GM23338 (cell line): Measurements from ENCODE around the gene VAPA. TPM values are rescaled to one million over a fixed set of nuclear protein-coding genes. Genes with fewer than 3 reads are reported as not detected.
A peak's percentile ranks its signal among the peaks of the same experiment; 100 is the strongest.

Experiments used
- ATAC-seq: fragments of 200-7000 bp; cut with Tn5 transposase; 3 replicates; pipeline ENCODE4 v1.9.1; 2020
- DNase-seq: peaks from one replicate; pipeline ENCODE4 v3.0.0-alpha.2; 2015; ENCODE audit warnings: low spot score
- H2AFZ ChIP-seq: fragments of 200-600 bp; sonication (generic); 2 replicates; pipeline ENCODE4 v1.8.0; 2016; ENCODE audit warnings: antibody characterized with exemption, mild to moderate bottlenecking, moderate library complexity
- H3F3A ChIP-seq: fragments of 200-600 bp; sonication (generic); replicated peaks from 2 replicates; pipeline ENCODE4 v1.8.0; 2017; ENCODE audit warnings: antibody characterized with exemption, mixed run types, low read depth
- H3K27ac ChIP-seq: fragments of 200-600 bp; sonication (generic); 2 replicates; pipeline ENCODE4 v1.6.1; 2016; ENCODE audit warnings: low read depth
- H3K27me3 ChIP-seq: fragments of 200-600 bp; sonication (generic); 2 replicates; pipeline ENCODE4 v1.8.0; 2016; ENCODE audit warnings: mild to moderate bottlenecking, mixed run types, moderate library complexity; ENCODE audit not compliant: insufficient read depth
- H3K36me3 ChIP-seq: fragments of 200-600 bp; sonication (generic); 2 replicates; pipeline ENCODE4 v1.8.0; 2016; ENCODE audit warnings: mild to moderate bottlenecking; ENCODE audit not compliant: insufficient read depth
- H3K4me1 ChIP-seq: fragments of 200-600 bp; sonication (generic); 2 replicates; pipeline ENCODE4 v1.8.0; 2016; ENCODE audit warnings: mild to moderate bottlenecking, moderate library complexity; ENCODE audit not compliant: insufficient read depth
- H3K4me2 ChIP-seq: fragments of 200-600 bp; sonication (generic); 2 replicates; pipeline ENCODE4 v1.7.1; 2017; ENCODE audit warnings: mixed run types
- H3K4me3 ChIP-seq: fragments of 200-600 bp; sonication (generic); 2 replicates; pipeline ENCODE4 v1.6.1; 2016; ENCODE audit warnings: mixed run types
- H3K79me2 ChIP-seq: fragments of 200-600 bp; sonication (generic); replicated peaks from 2 replicates; pipeline ENCODE4 v1.8.0; 2017; ENCODE audit warnings: mild to moderate bottlenecking; ENCODE audit not compliant: insufficient read depth
- H3K9me2 ChIP-seq: fragments of 200-600 bp; sonication (generic); 2 replicates; pipeline ENCODE4 v1.8.0; 2017; ENCODE audit not compliant: insufficient read depth
- H4K20me1 ChIP-seq: fragments of 200-600 bp; sonication (generic); replicated peaks from 2 replicates; pipeline ENCODE4 v1.8.0; 2017; ENCODE audit warnings: mild to moderate bottlenecking; ENCODE audit not compliant: insufficient read depth
- H3K27ac Mint-ChIP-seq: 2 replicates; pipeline ENCODE4 v1.8.0; 2020; ENCODE audit warnings: inconsistent platforms, mild to moderate bottlenecking, moderate library complexity, mixed read lengths
- H3K27me3 Mint-ChIP-seq: 3 replicates; pipeline ENCODE4 v1.8.0; 2022; ENCODE audit warnings: low read depth, mild to moderate bottlenecking, moderate library complexity, mixed read lengths, inconsistent platforms; ENCODE audit not compliant: insufficient read depth, poor library complexity
- H3K36me3 Mint-ChIP-seq: 3 replicates; pipeline ENCODE4 v1.8.0; 2021; ENCODE audit warnings: low read depth, mild to moderate bottlenecking, inconsistent platforms, moderate library complexity, mixed read lengths
- H3K4me1 Mint-ChIP-seq: 3 replicates; pipeline ENCODE4 v1.8.0; 2020; ENCODE audit warnings: mild to moderate bottlenecking, inconsistent platforms, mixed read lengths
- H3K4me3 Mint-ChIP-seq: 3 replicates; pipeline ENCODE4 v1.8.0; 2021; ENCODE audit warnings: moderate library complexity, mild to moderate bottlenecking, inconsistent platforms, mixed read lengths
- H3K9me3 Mint-ChIP-seq: 3 replicates; pipeline ENCODE4 v1.8.0; 2020; ENCODE audit warnings: moderate library complexity, mild to moderate bottlenecking, inconsistent platforms, mixed read lengths
- CREB1 ChIP-seq: fragments of 250-450 bp; sonication (Bioruptor Pico); IDR thresholded peaks from 2 replicates; pipeline ENCODE4 v1.5.0; 2020; ENCODE audit warnings: low read depth, mild to moderate bottlenecking, moderate library complexity
- EZH2 ChIP-seq: fragments of 200-600 bp; sonication (generic); IDR thresholded peaks from one replicate; pipeline ENCODE4 v1.8.0; 2017; ENCODE audit warnings: antibody characterized with exemption, mild to moderate bottlenecking, low read depth; ENCODE audit not compliant: unreplicated experiment
- EZH2phosphoT487 ChIP-seq: fragments of 200-600 bp; sonication (generic); IDR thresholded peaks from one replicate; pipeline ENCODE4 v1.8.1; 2018; ENCODE audit warnings: antibody characterized with exemption; ENCODE audit not compliant: unreplicated experiment
- JUNB ChIP-seq: IDR thresholded peaks from one replicate; pipeline ENCODE4 v1.6.1; 2016; ENCODE audit warnings: antibody characterized with exemption; ENCODE audit not compliant: unreplicated experiment
- NANOG ChIP-seq: IDR thresholded peaks from 2 replicates; pipeline ENCODE4 v1.6.1; 2016; ENCODE audit warnings: antibody characterized with exemption, borderline replicate concordance
- STAT1 ChIP-seq: IDR thresholded peaks from one replicate; pipeline ENCODE4 v1.6.1; 2016; ENCODE audit warnings: antibody characterized with exemption; ENCODE audit not compliant: unreplicated experiment
- ZNF114 ChIP-seq: fragments of 250-450 bp; sonication (Bioruptor Pico); IDR thresholded peaks from 2 replicates; pipeline ENCODE4 v1.5.0; 2020; ENCODE audit warnings: mild to moderate bottlenecking, moderate library complexity
- ZNF331 ChIP-seq: fragments of 250-450 bp; sonication (Bioruptor Pico); IDR thresholded peaks from 2 replicates; pipeline ENCODE4 v1.5.0; 2020; ENCODE audit warnings: low read depth, mild to moderate bottlenecking, moderate library complexity
- ZNF462 ChIP-seq: fragments of 250-450 bp; sonication (Bioruptor Pico); IDR thresholded peaks from 2 replicates; pipeline ENCODE4 v1.5.0; 2020; ENCODE audit warnings: mild to moderate bottlenecking, moderate library complexity
- polyA plus RNA-seq: library from polyadenylated mRNA; unstranded; fragments of >200 nt; fragmentation: Nextera tagmentation; extraction: Ambion mirVana; gene quantifications from 2 replicates; pipeline ENCODE4 v1.2.1, GENCODE V29; 2016
- total RNA-seq: library from RNA; depleted of rRNA; stranded (reverse); fragments of >200 nt; shearing (Covaris generic); gene quantifications from 2 replicates; pipeline ENCODE4 v1.2.3, GENCODE V29; 2014

Gene VAPA
- total and polyA plus RNA-seq, 2 experiments from 2014 or later: 162 to 178 TPM

GRCh38 chr18:9914584-9915290 lies 921 bp downstream of the VAPA start (continued):
- TF ChIP-seq ZNF462: no peak
- TF ChIP-seq JUNB: no peak
- TF ChIP-seq ZNF331 (CRISPR knock-in tag): no peak
- TF ChIP-seq CREB1: no peak
- no peak for TF ChIP-seq EZH2
- TF ChIP-seq NANOG: no peak
- TF ChIP-seq STAT1: no peak
- TF ChIP-seq ZNF114: no peak

- Mint-ChIP-seq H3K4me3 (peak overlapping the region; percentile 85), H3K9me3 (no peaks in the 10 kb centered on the region), H3K27ac (no peak overlapping the region), H3K36me3 (peaks cover 3% of the 10 kb centered on the region; the same call in 1 of the 3 replicates), H3K4me1 (peaks cover 18% of the 10 kb centered on the region), H3K27me3 (peaks cover 2% of the 10 kb centered on the region)
- H3K4me2 ChIP-seq: peak overlapping the region; percentile 98
- H2AFZ ChIP-seq: no peak overlapping the region
- H4K20me1 ChIP-seq: peaks cover 37% of the 10 kb centered on the region
- ATAC-seq (no peak), DNase-seq (no peak)
- no peak overlapping the region for H3K27ac ChIP-seq
- H3K36me3 ChIP-seq: no peaks in the 10 kb centered on the region
- peaks cover 53% of the 10 kb centered on the region for H3K4me1 ChIP-seq
- H3K27me3 ChIP-seq: no peaks in the 10 kb centered on the region
- peaks cover 59% of the 10 kb centered on the region for H3K79me2 ChIP-seq
- no peaks in the 10 kb centered on the region for H3F3A ChIP-seq
- peak overlapping the region; percentile 84 for H3K4me3 ChIP-seq
- H3K9me2 ChIP-seq: no peaks in the 10 kb centered on the region
- no peak for TF ChIP-seq STAT1
- no peak for TF ChIP-seq ZNF331 (CRISPR knock-in tag)
- no peak for TF ChIP-seq EZH2
- TF ChIP-seq EZH2phosphoT487: no peak
These were observed 1.7 kb downstream of the VAPA start for GRCh38 chr18:9915291-9916076.
